Measurements from ENCODE around the gene PLN.

PLN gene

DNA sequence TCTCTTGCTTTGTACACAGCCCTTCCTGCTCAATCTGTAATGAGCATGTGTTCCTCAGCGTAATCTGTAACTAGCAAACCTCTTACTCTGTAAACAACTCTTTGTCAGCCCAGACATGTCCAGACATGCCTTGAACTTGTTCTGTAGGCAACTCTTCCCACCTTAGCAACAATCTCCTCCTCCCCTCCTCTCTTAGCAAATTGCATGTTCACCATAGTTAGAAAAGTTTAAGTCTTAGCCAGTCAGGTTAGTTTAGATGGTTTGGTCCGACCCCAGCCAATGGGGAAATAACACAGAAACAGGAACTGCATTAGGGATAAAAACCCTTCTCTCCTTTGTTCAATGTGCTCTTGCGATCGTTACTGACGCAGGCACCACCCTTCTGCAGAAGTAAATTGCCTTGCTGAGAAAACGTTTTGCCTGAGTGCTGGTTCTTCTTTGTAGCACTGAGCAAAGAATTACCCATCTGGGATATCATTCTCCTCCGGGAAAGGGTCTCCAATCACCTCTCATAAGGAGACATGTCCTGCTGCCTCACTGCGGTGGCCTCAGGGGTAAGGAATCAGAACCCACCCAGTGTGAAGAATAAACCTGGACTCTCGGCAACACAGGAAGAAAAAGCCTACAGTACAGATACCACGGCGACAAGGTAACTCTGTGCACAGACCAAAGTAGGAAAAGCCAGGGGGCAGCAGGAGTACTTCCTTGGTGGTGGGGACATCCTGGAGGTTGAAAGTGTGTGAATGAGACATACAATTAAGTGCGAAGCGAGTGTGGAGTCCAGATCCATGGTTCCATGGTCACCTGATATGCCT is 26.2 kb downstream of the PLN start:
- TF ChIP-seq, protein P1, sequence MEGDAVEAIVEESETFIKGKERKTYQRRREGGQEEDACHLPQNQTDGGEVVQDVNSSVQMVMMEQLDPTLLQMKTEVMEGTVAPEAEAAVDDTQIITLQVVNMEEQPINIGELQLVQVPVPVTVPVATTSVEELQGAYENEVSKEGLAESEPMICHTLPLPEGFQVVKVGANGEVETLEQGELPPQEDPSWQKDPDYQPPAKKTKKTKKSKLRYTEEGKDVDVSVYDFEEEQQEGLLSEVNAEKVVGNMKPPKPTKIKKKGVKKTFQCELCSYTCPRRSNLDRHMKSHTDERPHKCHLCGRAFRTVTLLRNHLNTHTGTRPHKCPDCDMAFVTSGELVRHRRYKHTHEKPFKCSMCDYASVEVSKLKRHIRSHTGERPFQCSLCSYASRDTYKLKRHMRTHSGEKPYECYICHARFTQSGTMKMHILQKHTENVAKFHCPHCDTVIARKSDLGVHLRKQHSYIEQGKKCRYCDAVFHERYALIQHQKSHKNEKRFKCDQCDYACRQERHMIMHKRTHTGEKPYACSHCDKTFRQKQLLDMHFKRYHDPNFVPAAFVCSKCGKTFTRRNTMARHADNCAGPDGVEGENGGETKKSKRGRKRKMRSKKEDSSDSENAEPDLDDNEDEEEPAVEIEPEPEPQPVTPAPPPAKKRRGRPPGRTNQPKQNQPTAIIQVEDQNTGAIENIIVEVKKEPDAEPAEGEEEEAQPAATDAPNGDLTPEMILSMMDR (conservative IDR thresholded peaks at IDR 0.05; ENCODE audit: low read depth, low read length): no peak
- H3K4me3 ChIP-seq (ENCODE audit: low read depth, low read length): no peak overlapping the region
- peak; percentile 53 for DNase-seq (ENCODE audit: low read depth)

- TF ChIP-seq, protein P1 (conservative IDR thresholded peaks at IDR 0.05; ENCODE audit: low read depth, low read length): no peak
- no peak overlapping the region for H3K4me3 ChIP-seq (ENCODE audit: low read depth, low read length)
- no peak for DNase-seq (ENCODE audit: low read depth)
Measured at GRCh38 chr6:118577972-118578371, 29.9 kb downstream of the PLN start.

- no peak overlapping the region for H3K4me3 ChIP-seq (ENCODE audit: low read depth, low read length)
- DNase-seq (ENCODE audit: low read depth): no peak
- TF ChIP-seq, protein P1 (conservative IDR thresholded peaks at IDR 0.05; ENCODE audit: low read depth, low read length): no peak
Measured at GRCh38 chr6:118578617-118579016, 30.5 kb downstream of the PLN start.

GRCh38 chr6:118579786-118580185 is 31.7 kb downstream of the PLN start:
- TF ChIP-seq, protein P1 (conservative IDR thresholded peaks at IDR 0.05; ENCODE audit: low read depth, low read length): no peak
- DNase-seq (ENCODE audit: low read depth): no peak
- no peak overlapping the region for H3K4me3 ChIP-seq (ENCODE audit: low read depth, low read length)

GRCh38 chr6:118580585-118581419 is 32.7 kb downstream of the PLN start:
- DNase-seq (ENCODE audit: low read depth): peak; percentile 94
- H3K4me3 ChIP-seq (ENCODE audit: low read depth, low read length): no peak overlapping the region
- TF ChIP-seq, protein P1 (conservative IDR thresholded peaks at IDR 0.05; ENCODE audit: low read depth, low read length): peak; percentile 78

DNA sequence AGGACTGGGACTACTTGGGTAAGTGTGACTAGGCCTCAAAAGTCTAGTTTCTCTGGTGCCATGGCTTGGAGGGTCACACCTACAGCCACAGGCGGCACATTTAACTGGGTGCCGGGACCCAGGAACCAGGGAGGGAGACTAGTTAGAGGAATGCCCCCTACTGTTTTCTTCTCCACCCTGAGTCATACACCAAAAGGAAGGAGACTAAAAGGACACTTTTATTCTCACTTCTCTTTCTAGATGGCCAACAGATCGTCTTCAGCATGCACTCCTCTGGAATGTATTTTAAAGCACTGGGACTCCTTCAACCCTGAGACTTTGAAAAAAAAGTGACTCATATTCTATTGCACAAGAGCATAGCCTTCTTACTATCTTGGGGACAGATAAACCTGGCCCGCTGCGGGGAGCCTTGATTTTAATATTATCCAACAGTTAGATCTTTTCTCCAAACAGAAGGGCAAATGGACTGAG is 33.4 kb downstream of the PLN start:
- TF ChIP-seq, protein P1 (conservative IDR thresholded peaks at IDR 0.05; ENCODE audit: low read depth, low read length): no peak
- H3K4me3 ChIP-seq (ENCODE audit: low read depth, low read length): no peak overlapping the region
- DNase-seq (ENCODE audit: low read depth): peak; percentile 83
